ENCODE data around the gene ZNF787. TPM values are rescaled to one million over a fixed set of nuclear protein-coding genes. Genes with fewer than 3 reads are reported as not detected.

The ZNF787 gene
- total RNA-seq, 2 experiments from 2014 or later: 30.6 to 31.7 TPM

DNA sequence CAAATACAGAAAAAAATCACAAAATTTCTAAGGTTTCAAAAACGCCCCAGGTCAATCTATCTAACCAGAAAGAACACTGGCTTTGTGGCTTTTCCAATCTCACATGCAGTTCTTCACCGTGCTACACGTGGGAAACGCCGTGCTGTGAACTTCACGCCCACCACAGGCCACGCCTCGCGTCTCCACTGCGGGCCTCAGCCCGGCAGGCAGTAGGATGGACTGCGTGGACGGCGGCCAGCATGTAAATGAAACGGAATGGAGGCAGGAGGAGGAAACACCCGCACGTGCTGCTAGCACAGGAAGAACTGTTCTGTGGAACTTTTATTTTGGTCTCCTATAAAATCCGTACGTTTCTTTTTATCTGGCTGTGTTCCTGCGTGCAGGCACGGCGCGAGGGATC, 23.8 kb downstream of the ZNF787 start:
- peaks cover 66% of the 10 kb centered on the region for H3K36me3 ChIP-seq (ENCODE audit: insufficient read depth, low read length)
- TF ChIP-seq, protein P1, sequence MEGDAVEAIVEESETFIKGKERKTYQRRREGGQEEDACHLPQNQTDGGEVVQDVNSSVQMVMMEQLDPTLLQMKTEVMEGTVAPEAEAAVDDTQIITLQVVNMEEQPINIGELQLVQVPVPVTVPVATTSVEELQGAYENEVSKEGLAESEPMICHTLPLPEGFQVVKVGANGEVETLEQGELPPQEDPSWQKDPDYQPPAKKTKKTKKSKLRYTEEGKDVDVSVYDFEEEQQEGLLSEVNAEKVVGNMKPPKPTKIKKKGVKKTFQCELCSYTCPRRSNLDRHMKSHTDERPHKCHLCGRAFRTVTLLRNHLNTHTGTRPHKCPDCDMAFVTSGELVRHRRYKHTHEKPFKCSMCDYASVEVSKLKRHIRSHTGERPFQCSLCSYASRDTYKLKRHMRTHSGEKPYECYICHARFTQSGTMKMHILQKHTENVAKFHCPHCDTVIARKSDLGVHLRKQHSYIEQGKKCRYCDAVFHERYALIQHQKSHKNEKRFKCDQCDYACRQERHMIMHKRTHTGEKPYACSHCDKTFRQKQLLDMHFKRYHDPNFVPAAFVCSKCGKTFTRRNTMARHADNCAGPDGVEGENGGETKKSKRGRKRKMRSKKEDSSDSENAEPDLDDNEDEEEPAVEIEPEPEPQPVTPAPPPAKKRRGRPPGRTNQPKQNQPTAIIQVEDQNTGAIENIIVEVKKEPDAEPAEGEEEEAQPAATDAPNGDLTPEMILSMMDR (conservative IDR thresholded peaks at IDR 0.05; ENCODE audit: low read length): no peak
- TF ChIP-seq EZH2phosphoT487 (IDR thresholded peaks at IDR 0.05; ENCODE audit: borderline replicate concordance, low read depth, low read length): no peak
- no peak overlapping the region for H3K4me2 ChIP-seq (ENCODE audit: low read length)
- no peaks in the 10 kb centered on the region for H4K20me1 ChIP-seq (ENCODE audit: insufficient read depth, low read length)
- DNase-seq (ENCODE audit: low spot score): no peak
- POLR2A ChIA-PET: no interaction called here
- intact Hi-C loops (cut with micrococcal nuclease; ENCODE audit: unreplicated experiment): no loop called here
- CTCF ChIA-PET (ENCODE audit: unreplicated experiment): no interaction called here
- H3K27ac ChIP-seq (ENCODE audit: low read depth, low read length, poor library complexity, severe bottlenecking): no peak overlapping the region
- H3K9me3 ChIP-seq (ENCODE audit: low read length): 0 out of 2 replicates have a peak, but pooled peaks cover 9% of the 10 kb centered on the region
- no peak overlapping the region for H3K4me3 ChIP-seq (ENCODE audit: low read depth, low read length, poor library complexity, severe bottlenecking)
- H3K9me2 ChIP-seq (ENCODE audit: insufficient read depth, low read length): no peaks in the 10 kb centered on the region
- BruUV-seq (replicated peaks): no TSS peak
- no peaks in the 10 kb centered on the region for H3K4me1 ChIP-seq (ENCODE audit: insufficient read depth, low read length, poor library complexity, severe bottlenecking)
- H3K79me2 ChIP-seq (ENCODE audit: insufficient read depth, low read depth, low read length): no peaks in the 10 kb centered on the region
- H2AFZ ChIP-seq (ENCODE audit: low read length): no peak overlapping the region

DNA sequence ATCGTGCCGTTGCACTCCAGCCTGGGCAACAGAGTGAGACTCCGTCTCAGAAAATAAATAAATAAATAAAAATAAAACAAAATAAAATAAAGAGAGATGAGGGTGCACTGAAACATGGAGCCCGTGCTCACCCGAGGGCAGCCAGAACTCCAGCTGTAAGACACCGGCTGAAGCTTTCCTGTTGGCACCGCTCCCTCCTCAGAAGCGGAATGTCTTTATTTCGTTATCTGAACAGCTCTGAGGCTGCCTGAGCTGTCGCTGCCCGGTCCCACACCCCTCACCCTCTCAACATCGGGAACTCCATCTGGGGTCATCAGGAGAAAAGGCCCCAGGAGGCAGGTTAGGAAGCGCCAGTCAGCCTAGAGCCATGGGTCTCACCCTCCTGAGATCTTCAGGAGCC, 24.4 kb downstream of the ZNF787 start:
- H3K79me2 ChIP-seq (ENCODE audit: insufficient read depth, low read depth, low read length): peaks cover 3% of the 10 kb centered on the region; the same call in 1 of the 2 replicates
- no peak overlapping the region for H2AFZ ChIP-seq (ENCODE audit: low read length)

DNA sequence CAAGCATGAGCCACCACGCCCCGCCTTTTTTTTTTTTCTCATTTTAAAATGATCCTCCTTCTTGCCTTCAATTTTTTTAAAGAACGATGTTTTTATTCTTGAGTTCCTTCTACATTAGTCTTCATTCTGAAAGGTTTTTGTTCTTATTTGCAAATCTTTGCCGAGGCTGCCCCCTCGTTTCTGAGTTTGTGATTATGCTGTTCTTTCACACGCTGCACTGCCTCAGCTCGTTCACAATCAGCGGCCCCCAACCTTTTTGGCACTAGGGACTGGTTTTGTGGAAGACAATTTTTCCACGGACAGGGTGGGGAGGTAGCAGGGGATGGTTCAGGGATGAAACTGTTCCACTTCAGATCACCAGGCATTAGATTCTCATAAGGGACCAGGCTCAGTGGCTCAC, 26.6 kb downstream of the ZNF787 start:
- no TSS peak for BruUV-seq (replicated peaks)
- POLR2A ChIA-PET: no interaction called here
- intact Hi-C loops (cut with micrococcal nuclease; ENCODE audit: unreplicated experiment): no loop called here
- no peak overlapping the region for H3K4me3 ChIP-seq (ENCODE audit: low read depth, low read length, poor library complexity, severe bottlenecking)
- no peak overlapping the region for H2AFZ ChIP-seq (ENCODE audit: low read length)
- H4K20me1 ChIP-seq (ENCODE audit: insufficient read depth, low read length): no peaks in the 10 kb centered on the region
- no peak overlapping the region for H3K4me2 ChIP-seq (ENCODE audit: low read length)
- H3K9me2 ChIP-seq (ENCODE audit: insufficient read depth, low read length): no peaks in the 10 kb centered on the region
- CTCF ChIA-PET (ENCODE audit: unreplicated experiment): no interaction called here
- H3K79me2 ChIP-seq (ENCODE audit: insufficient read depth, low read depth, low read length): peaks cover 3% of the 10 kb centered on the region; the same call in 1 of the 2 replicates
- no peak for TF ChIP-seq EZH2phosphoT487 (IDR thresholded peaks at IDR 0.05; ENCODE audit: borderline replicate concordance, low read depth, low read length)
- TF ChIP-seq, protein P1 (conservative IDR thresholded peaks at IDR 0.05; ENCODE audit: low read length): no peak
- H3K9me3 ChIP-seq (ENCODE audit: low read length): 0 out of 2 replicates have a peak, but pooled peaks cover 9% of the 10 kb centered on the region
- no peaks in the 10 kb centered on the region for H3K4me1 ChIP-seq (ENCODE audit: insufficient read depth, low read length, poor library complexity, severe bottlenecking)
- no peak overlapping the region for H3K27ac ChIP-seq (ENCODE audit: low read depth, low read length, poor library complexity, severe bottlenecking)
- no peak for DNase-seq (ENCODE audit: low spot score)
- H3K36me3 ChIP-seq (ENCODE audit: insufficient read depth, low read length): peaks cover 63% of the 10 kb centered on the region

More for the DNA sequence above, 24.4 kb downstream of the ZNF787 start:
- no peaks in the 10 kb centered on the region for H4K20me1 ChIP-seq (ENCODE audit: insufficient read depth, low read length)
- H3K9me3 ChIP-seq (ENCODE audit: low read length): 0 out of 2 replicates have a peak, but pooled peaks cover 9% of the 10 kb centered on the region
- no peaks in the 10 kb centered on the region for H3K4me1 ChIP-seq (ENCODE audit: insufficient read depth, low read length, poor library complexity, severe bottlenecking)
- H3K9me2 ChIP-seq (ENCODE audit: insufficient read depth, low read length): no peaks in the 10 kb centered on the region
- H3K4me2 ChIP-seq (ENCODE audit: low read length): no peak overlapping the region
- CTCF ChIA-PET (ENCODE audit: unreplicated experiment): no interaction called here
- intact Hi-C loops (cut with micrococcal nuclease; ENCODE audit: unreplicated experiment): no loop called here
- POLR2A ChIA-PET: no interaction called here
- H3K27ac ChIP-seq (ENCODE audit: low read depth, low read length, poor library complexity, severe bottlenecking): no peak overlapping the region
- peaks cover 67% of the 10 kb centered on the region for H3K36me3 ChIP-seq (ENCODE audit: insufficient read depth, low read length)
- no TSS peak for BruUV-seq (replicated peaks)
- no peak for DNase-seq (ENCODE audit: low spot score)
- TF ChIP-seq, protein P1 (conservative IDR thresholded peaks at IDR 0.05; ENCODE audit: low read length): no peak
- TF ChIP-seq EZH2phosphoT487 (IDR thresholded peaks at IDR 0.05; ENCODE audit: borderline replicate concordance, low read depth, low read length): no peak
- H3K4me3 ChIP-seq (ENCODE audit: low read depth, low read length, poor library complexity, severe bottlenecking): no peak overlapping the region
